ENCODE data around the gene AATF.

The AATF gene

GRCh38 chr17:37082985-37083384 lies 134.2 kb downstream of the AATF start:
- Histone ChIP-seq H3K4me1 (ENCODE audit: control insufficient read depth, insufficient read depth, low read length) (peaks cover 3% of the 10 kb centered on the region), H3K4me3 (ENCODE audit: low read length) (no peak overlapping the region), H3K9me3 (ENCODE audit: control insufficient read depth, low read length) (no peaks in the 10 kb centered on the region), H3K27me3 (ENCODE audit: control insufficient read depth, insufficient read depth, low read length) (no peaks in the 10 kb centered on the region), H3K36me3 (ENCODE audit: control insufficient read depth, insufficient read depth, low read length) (no peaks in the 10 kb centered on the region), H3K9ac (ENCODE audit: low read length) (no peak overlapping the region)

DNA sequence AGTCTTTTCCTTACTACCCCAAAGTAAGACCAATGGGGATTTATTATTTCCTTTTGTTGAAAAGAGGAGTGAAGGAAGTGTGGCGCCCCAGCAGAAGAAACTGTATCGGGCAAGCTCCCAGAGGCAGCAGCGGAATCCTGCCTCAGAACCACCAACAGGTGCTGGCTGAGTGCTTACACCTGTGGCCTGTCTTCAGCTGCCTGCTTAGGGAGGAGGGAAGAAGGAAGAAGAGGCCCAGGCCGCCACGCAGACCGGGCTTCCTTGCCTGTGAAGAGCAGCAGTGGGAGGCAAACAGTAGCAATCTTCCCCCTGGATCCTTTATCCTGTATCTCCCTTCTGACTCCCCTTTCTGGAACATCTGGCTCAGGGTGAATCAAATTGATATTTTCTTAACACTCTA lies 134.7 kb downstream of the AATF start:
- Histone ChIP-seq H3K4me3 (ENCODE audit: low read length) (no peak overlapping the region), H3K9ac (ENCODE audit: low read length) (no peak overlapping the region), H3K9me3 (ENCODE audit: control insufficient read depth, low read length) (no peaks in the 10 kb centered on the region), H3K36me3 (ENCODE audit: control insufficient read depth, insufficient read depth, low read length) (no peaks in the 10 kb centered on the region), H3K27me3 (ENCODE audit: control insufficient read depth, insufficient read depth, low read length) (no peaks in the 10 kb centered on the region), H3K4me1 (ENCODE audit: control insufficient read depth, insufficient read depth, low read length) (peaks cover 3% of the 10 kb centered on the region)

GRCh38 chr17:37084372-37084771 lies 135.6 kb downstream of the AATF start:
- Histone ChIP-seq H3K9me3 (ENCODE audit: control insufficient read depth, low read length) (no peaks in the 10 kb centered on the region), H3K9ac (ENCODE audit: low read length) (no peak overlapping the region), H3K27me3 (ENCODE audit: control insufficient read depth, insufficient read depth, low read length) (no peaks in the 10 kb centered on the region), H3K4me1 (ENCODE audit: control insufficient read depth, insufficient read depth, low read length) (peaks cover 9% of the 10 kb centered on the region), H3K4me3 (ENCODE audit: low read length) (no peak overlapping the region), H3K36me3 (ENCODE audit: control insufficient read depth, insufficient read depth, low read length) (no peaks in the 10 kb centered on the region)

DNA sequence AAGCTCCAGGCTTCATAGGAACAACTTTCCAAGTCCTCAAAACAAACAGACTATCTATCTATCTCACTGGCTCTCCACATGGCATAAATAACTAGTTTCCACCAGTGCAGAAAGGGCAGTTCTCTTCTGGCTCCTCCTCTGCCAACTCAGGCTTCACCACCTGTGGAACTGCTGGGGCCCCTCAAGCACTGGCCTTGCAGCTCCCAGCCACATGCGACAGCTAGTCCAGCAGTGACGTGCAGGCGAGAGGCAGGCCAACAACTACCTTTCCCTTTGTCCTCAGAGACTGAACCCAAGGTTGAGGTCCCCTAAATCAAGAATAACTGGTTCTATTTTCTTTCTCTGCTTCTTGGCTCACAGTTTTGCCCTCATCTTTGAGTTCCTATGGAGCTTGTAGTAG lies 137.6 kb downstream of the AATF start:
- Histone ChIP-seq H3K4me3 (ENCODE audit: low read length) (no peak overlapping the region), H3K36me3 (ENCODE audit: control insufficient read depth, insufficient read depth, low read length) (no peaks in the 10 kb centered on the region), H3K4me1 (ENCODE audit: control insufficient read depth, insufficient read depth, low read length) (peaks cover 9% of the 10 kb centered on the region), H3K27me3 (ENCODE audit: control insufficient read depth, insufficient read depth, low read length) (no peaks in the 10 kb centered on the region), H3K9ac (ENCODE audit: low read length) (no peak overlapping the region), H3K9me3 (ENCODE audit: control insufficient read depth, low read length) (no peaks in the 10 kb centered on the region)

DNA sequence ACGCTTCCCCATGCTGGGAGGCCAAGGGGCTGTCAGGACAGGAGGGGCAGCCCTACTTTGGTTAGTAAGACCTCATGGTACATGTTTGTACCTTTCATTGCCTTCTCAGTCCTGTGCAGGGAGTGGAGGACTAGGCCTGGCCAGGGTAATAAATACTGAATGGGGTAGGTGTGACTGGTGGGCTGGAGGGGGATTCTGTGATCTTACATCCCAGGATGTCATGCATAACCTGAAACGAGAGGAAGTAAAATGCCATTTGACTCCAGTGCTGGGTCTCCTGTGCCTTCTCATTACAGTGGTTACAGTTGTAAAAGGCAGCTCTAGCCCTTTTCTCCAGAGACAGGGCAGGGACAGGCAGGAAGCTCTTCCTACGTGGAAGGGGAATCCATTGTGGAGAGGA lies 138.2 kb downstream of the AATF start:
- Histone ChIP-seq H3K36me3 (ENCODE audit: control insufficient read depth, insufficient read depth, low read length) (no peaks in the 10 kb centered on the region), H3K9me3 (ENCODE audit: control insufficient read depth, low read length) (no peaks in the 10 kb centered on the region), H3K27me3 (ENCODE audit: control insufficient read depth, insufficient read depth, low read length) (no peaks in the 10 kb centered on the region), H3K4me1 (ENCODE audit: control insufficient read depth, insufficient read depth, low read length) (peaks cover 14% of the 10 kb centered on the region), H3K4me3 (ENCODE audit: low read length) (no peak overlapping the region), H3K9ac (ENCODE audit: low read length) (no peak overlapping the region)

DNA sequence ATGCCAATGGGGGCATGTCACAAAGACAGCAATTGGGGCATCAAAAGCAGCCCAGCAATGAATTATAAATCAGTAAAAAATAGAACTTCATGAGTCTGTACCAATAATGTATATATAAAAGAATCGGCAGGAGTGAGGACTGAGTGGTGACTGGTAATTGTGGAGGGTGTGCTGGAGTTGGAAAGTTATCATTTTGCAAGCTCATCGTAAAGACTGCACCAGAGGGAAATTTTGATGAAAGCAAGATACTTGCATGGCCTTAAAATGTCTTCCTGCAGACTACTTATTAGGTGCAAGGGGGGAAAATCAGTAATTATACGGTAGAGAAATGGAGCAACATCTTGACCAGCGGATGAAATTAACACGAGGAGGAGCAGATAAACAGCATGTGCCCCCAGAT lies 138.9 kb downstream of the AATF start:
- H3K4me3 ChIP-seq (ENCODE audit: low read length): no peak overlapping the region
- no peaks in the 10 kb centered on the region for H3K9me3 ChIP-seq (ENCODE audit: control insufficient read depth, low read length)
- H3K4me1 ChIP-seq (ENCODE audit: control insufficient read depth, insufficient read depth, low read length): peaks cover 19% of the 10 kb centered on the region
- no peak overlapping the region for H3K9ac ChIP-seq (ENCODE audit: low read length)
- H3K27me3 ChIP-seq (ENCODE audit: control insufficient read depth, insufficient read depth, low read length): no peaks in the 10 kb centered on the region
- no peaks in the 10 kb centered on the region for H3K36me3 ChIP-seq (ENCODE audit: control insufficient read depth, insufficient read depth, low read length)

- no peak overlapping the region for H3K4me3 ChIP-seq (ENCODE audit: low read length)
- H3K9ac ChIP-seq (ENCODE audit: low read length): no peak overlapping the region
- peaks cover 22% of the 10 kb centered on the region for H3K4me1 ChIP-seq (ENCODE audit: control insufficient read depth, insufficient read depth, low read length)
- H3K27me3 ChIP-seq (ENCODE audit: control insufficient read depth, insufficient read depth, low read length): no peaks in the 10 kb centered on the region
- H3K9me3 ChIP-seq (ENCODE audit: control insufficient read depth, low read length): no peaks in the 10 kb centered on the region
- H3K36me3 ChIP-seq (ENCODE audit: control insufficient read depth, insufficient read depth, low read length): no peaks in the 10 kb centered on the region
Measured at GRCh38 chr17:37088459-37088858, 139.7 kb downstream of the AATF start.

DNA sequence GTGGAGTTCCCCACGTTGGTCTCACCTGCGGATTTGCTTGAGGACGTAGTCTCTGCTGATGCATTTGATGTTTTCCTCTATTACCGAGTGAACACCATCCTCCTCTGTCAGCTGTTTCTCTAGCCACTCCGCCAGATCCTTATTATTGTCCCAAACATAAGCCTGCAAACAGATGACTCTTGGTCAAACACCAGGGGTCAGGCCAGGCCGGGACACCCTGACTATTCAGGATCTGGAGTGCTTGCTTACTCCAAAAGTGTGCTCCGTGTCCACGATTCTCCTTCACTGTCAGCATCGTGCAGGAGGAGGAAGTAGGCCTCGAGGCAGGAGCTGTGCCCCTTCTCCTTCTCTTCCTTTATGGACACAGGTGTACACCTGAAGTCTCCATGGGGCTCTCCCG lies 140.2 kb downstream of the AATF start:
- H3K9ac ChIP-seq (ENCODE audit: low read length): no peak overlapping the region
- H3K36me3 ChIP-seq (ENCODE audit: control insufficient read depth, insufficient read depth, low read length): no peaks in the 10 kb centered on the region
- H3K27me3 ChIP-seq (ENCODE audit: control insufficient read depth, insufficient read depth, low read length): no peaks in the 10 kb centered on the region
- H3K4me1 ChIP-seq (ENCODE audit: control insufficient read depth, insufficient read depth, low read length): peaks cover 22% of the 10 kb centered on the region
- no peaks in the 10 kb centered on the region for H3K9me3 ChIP-seq (ENCODE audit: control insufficient read depth, low read length)
- H3K4me3 ChIP-seq (ENCODE audit: low read length): no peak overlapping the region

- H3K9me3 ChIP-seq (ENCODE audit: control insufficient read depth, low read length): no peaks in the 10 kb centered on the region
- no peaks in the 10 kb centered on the region for H3K36me3 ChIP-seq (ENCODE audit: control insufficient read depth, insufficient read depth, low read length)
- no peak overlapping the region for H3K9ac ChIP-seq (ENCODE audit: low read length)
- no peaks in the 10 kb centered on the region for H3K27me3 ChIP-seq (ENCODE audit: control insufficient read depth, insufficient read depth, low read length)
- no peak overlapping the region for H3K4me3 ChIP-seq (ENCODE audit: low read length)
- H3K4me1 ChIP-seq (ENCODE audit: control insufficient read depth, insufficient read depth, low read length): peaks cover 19% of the 10 kb centered on the region
Measured at GRCh38 chr17:37089956-37090355, 141.2 kb downstream of the AATF start.

DNA sequence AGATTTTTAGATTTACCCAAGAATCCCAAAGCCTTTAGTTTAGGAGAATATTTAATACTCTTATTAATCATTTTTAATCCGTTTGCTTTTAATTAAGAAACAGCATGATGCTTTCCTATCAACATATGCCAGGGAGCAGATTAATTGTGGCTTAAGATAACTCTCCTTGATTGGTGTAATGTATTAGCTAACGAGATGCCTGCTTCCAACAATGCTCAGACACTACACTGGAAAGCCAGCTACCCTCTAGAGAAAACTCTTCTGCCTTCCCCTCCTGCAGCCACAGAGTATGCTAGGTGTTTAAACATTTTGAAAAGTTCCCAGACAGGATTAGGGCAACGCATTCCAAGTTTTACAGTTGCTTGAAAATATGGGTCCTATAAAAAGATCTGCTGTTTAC lies 142.2 kb downstream of the AATF start:
- no peaks in the 10 kb centered on the region for H3K9me3 ChIP-seq (ENCODE audit: control insufficient read depth, low read length)
- no peaks in the 10 kb centered on the region for H3K36me3 ChIP-seq (ENCODE audit: control insufficient read depth, insufficient read depth, low read length)
- no peak overlapping the region for H3K9ac ChIP-seq (ENCODE audit: low read length)
- H3K4me1 ChIP-seq (ENCODE audit: control insufficient read depth, insufficient read depth, low read length): peaks cover 19% of the 10 kb centered on the region
- no peak overlapping the region for H3K4me3 ChIP-seq (ENCODE audit: low read length)
- no peaks in the 10 kb centered on the region for H3K27me3 ChIP-seq (ENCODE audit: control insufficient read depth, insufficient read depth, low read length)

DNA sequence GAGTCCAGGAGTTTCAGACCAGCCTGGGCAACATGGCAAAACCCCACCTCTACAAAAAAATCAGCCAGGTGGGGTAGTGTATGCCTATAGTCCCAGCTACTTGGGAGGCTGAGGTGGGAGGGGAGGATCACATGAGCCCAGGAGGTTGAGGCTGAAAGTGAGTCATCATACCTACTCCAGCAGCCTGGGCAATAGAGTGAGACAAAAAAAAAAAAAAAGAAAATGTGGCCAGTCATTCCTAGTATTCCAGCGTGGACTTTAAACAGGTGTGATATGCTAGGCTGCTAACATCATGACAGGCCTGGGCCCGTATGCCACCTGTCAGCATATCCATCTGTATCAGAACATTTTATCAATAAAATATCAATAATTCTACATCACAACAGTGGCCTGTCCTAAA lies 143.3 kb downstream of the AATF start:
- Histone ChIP-seq H3K9ac (ENCODE audit: low read length) (no peak overlapping the region), H3K4me1 (ENCODE audit: control insufficient read depth, insufficient read depth, low read length) (peaks cover 19% of the 10 kb centered on the region), H3K36me3 (ENCODE audit: control insufficient read depth, insufficient read depth, low read length) (no peaks in the 10 kb centered on the region), H3K9me3 (ENCODE audit: control insufficient read depth, low read length) (no peaks in the 10 kb centered on the region), H3K27me3 (ENCODE audit: control insufficient read depth, insufficient read depth, low read length) (no peaks in the 10 kb centered on the region), H3K4me3 (ENCODE audit: low read length) (no peak overlapping the region)

DNA sequence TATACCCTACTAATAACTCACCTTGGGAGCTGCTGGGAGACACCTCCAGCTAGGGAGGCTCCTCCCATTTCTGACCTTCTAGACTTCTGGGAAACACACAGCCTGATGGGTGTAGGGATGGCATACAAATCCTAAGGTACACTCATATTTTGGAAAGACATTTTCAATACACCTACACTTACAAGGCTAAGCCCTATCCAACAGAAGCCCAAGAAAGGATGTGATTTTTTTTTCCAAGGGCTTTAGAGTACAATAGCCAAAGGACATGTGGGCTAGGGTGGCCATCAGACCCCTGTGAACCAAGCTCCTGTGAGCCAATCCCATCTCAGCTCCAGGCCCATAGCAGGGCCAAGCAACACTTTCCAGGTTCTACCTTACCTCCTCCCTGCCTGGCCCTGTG lies 143.9 kb downstream of the AATF start:
- no peak overlapping the region for H3K9ac ChIP-seq (ENCODE audit: low read length)
- no peak overlapping the region for H3K4me3 ChIP-seq (ENCODE audit: low read length)
- no peaks in the 10 kb centered on the region for H3K27me3 ChIP-seq (ENCODE audit: control insufficient read depth, insufficient read depth, low read length)
- peaks cover 19% of the 10 kb centered on the region for H3K4me1 ChIP-seq (ENCODE audit: control insufficient read depth, insufficient read depth, low read length)
- no peaks in the 10 kb centered on the region for H3K9me3 ChIP-seq (ENCODE audit: control insufficient read depth, low read length)
- H3K36me3 ChIP-seq (ENCODE audit: control insufficient read depth, insufficient read depth, low read length): no peaks in the 10 kb centered on the region

GRCh38 chr17:37094391-37094790 lies 145.6 kb downstream of the AATF start:
- Histone ChIP-seq H3K4me1 (ENCODE audit: control insufficient read depth, insufficient read depth, low read length) (peaks cover 13% of the 10 kb centered on the region), H3K27me3 (ENCODE audit: control insufficient read depth, insufficient read depth, low read length) (no peaks in the 10 kb centered on the region), H3K9me3 (ENCODE audit: control insufficient read depth, low read length) (no peaks in the 10 kb centered on the region), H3K9ac (ENCODE audit: low read length) (no peak overlapping the region), H3K36me3 (ENCODE audit: control insufficient read depth, insufficient read depth, low read length) (no peaks in the 10 kb centered on the region), H3K4me3 (ENCODE audit: low read length) (no peak overlapping the region)
